GM19240 (cell line): ENCODE results near the gene CTSK.
"Not testable (repeated sequence)": the region's sequence is repeated elsewhere in the genome, so short reads cannot be mapped to it uniquely, and the experiment has no call there.

Source experiments
- DNase-seq: peaks from one replicate; pipeline ENCODE4 v3.0.0; 2011; ENCODE audit warnings: low spot score; ENCODE audit not compliant: insufficient read length

The CTSK gene

DNA sequence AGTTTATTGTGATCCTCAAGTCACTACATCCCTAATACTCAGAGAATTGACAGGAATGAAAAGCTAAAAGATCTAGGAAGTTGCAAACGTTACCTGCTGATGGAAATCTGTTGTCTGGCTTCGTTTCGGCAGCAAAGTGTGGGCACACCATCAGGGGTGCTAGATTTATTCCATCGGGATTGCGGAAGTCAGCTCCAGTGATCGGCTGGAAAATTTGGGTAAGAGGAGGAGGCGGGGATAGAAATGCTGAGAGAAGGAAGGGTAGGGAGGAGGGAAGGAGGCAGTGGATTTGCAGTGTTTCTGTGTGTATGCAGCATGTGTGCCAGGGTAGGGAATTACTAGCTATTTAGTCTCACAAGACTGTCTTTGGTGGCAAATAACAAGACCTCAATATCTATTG is at the start of gene CTSK:
TSS of gene CTSK (minus strand) at position 140 of the 400 bp plus-strand sequence. CDS start 1,455 bp downstream, outside the sequence.
- DNase-seq: no peak

DNA sequence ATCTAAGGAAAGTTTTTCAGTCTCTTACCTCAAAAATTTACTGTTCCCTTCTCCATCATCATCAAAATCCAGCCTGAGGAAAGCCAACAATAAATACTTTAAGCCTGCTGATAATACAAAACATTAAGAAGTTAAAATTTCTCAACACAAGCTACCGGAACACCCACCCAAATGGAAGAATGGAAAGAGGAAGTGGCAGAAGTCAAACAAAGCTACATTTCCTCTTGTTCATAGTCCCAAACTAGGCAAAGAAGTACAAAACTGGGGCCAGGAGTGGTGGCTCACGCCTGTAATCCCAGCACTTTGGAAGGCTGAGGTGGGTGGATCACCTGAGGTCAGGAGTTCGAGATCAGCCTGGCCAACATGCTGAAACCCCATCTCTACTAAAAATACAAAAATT is 44.7 kb upstream of the CTSK start:
- DNase-seq: not testable (repeated sequence)

DNA sequence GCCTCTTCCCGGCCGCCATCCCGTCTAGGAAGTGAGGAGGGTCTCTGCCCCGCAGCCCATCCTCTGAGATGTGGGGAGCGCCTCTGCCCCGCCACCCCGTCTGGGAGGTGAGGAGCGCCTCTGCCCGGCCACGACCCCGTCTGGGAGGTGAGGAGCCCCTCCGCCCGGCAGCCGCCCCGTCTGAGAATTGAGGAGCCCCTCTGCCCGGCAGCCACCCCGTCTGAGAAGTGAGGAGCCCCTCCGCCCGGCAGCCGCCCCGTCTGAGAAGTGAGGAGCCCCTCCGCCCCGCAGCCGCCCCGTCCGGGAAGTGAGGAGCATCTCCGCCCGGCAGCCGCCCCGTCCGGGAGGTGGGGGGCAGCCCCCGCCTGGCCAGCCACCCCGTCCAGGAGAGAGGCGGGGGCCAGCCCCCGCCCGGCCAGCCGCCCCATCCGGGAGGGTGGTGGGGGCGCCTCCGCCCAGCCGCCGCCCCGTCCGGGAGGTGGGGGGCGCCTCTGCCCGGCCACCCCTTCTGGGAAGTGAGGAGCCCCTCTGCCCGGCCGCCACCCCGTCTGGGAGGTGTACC is 42.8 kb upstream of the CTSK start:
- DNase-seq: not testable (repeated sequence)

DNA sequence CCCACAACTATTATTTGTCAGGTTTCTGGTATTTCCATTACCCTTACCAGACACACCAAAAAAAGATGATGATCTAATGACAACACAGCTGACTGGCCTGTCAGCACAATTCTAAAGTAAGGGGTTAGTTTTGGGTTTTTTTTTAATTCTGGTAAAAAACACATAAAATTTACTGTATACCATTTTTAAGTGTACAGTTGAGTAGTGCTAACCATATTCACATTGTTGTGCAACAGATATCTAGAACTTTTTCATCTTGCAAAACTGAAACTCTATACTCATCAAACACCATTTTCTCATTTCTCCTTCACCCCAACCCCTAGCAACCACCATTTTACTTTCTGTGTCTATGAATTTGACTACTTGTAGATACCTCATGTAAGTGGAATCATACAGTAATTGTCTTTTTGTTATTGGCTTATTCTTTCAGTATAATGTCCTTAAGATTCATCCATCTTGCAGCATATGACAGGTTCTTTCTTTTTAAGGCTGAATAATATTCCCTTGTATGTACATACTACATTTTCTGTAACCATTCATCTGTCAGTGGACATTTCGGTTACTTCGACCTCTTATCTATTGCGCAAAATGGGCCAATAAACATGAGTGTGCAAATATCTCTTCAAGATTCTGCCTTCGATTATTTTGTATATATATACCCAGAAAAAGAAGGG is 38.5 kb upstream of the CTSK start:
- DNase-seq: no peak

DNA sequence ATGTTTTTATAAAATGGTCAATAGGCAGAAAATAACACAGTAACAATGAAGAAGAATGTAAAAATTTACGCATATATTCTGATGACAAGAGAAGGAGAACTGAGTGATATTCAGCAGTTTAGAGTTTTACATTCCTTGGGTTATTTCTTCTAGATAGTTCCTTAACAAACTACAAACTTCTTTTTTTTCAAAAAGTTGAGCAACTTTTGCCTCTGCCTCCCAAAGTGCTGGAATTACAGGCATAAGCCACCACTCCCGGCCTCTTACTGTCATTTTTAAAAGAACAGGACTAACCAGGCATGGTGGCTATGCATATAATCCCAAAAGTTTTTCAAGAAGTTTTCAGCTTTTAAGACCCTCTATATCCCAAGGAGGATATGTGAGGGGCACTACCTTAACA is 35.4 kb upstream of the CTSK start:
- no peak for DNase-seq

DNA sequence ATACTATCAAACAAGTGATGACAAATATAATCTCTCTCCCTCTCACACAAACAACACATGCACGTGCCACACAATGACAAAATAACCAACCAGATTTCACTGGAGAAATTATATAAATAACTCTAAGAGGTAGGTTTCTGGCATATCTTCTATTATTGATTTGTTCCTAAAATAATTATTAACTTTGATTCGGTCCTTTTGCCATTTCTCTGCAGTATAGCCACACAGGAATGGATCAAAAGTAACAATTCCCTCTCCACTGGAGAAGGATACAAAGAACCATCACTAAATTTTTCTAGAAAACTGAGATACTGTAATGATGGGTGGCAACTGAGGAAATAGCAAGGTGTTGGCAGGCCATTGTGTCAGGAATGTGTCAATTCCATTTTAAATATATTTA is 34.9 kb upstream of the CTSK start:
- no peak for DNase-seq

DNA sequence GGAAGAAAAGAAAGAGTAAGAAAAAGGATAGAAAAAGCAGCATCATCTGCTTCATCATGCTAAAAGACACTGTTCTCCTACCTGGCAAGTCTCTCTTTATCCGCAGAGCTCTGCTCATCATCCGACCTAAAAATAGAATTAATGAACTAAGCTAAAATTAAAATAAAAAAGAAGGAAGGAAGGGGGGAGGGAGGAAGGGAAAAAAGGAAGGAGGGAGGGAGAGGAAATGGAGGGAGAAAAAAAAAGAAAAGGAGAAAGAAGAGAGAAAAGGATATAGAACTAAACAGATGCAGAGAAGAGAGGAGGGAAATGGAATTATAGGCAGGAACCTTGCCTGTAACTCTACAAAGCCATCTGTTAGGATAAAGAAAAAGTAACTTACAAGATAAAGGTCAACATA is 34.3 kb upstream of the CTSK start:
- DNase-seq: no peak

DNA sequence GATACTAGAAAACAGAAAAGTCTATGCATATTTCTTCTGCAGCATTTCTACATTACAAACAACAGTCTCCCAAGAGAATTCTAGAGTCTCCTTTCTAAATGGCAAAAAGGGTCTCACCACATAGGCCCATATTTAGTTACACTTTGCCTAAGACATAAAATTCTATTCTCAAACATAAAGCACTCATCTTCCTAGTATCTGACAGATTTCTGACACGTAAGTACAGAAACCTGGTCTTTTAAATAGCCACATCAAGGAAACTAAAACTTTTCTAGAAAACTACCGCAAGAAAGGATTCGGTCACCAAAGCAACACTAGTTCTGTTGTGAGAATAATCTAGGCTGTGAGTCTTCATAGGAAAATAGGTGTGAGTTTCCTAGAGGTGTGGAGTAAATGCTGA is 33.6 kb upstream of the CTSK start:
- peak; percentile 6 for DNase-seq

DNA sequence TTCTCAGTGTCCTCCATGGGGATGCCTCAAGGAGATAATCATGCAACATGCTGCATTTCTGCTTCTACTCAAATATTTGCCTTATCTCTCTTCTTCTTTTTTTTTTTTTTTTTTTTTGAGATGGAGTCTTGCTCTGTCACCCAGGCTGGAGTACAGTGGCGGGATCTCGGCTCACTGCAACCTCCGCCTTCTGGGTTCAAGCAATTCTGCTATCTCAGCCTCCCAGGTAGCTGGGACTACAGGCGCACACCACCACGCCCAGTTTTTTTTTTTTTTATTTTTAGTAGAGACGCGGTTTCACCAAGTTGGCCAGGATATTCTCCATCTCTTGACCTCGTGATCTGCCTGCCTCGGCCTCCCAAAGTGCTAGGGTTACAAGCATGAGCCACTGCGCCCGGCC is 32.8 kb upstream of the CTSK start:
- DNase-seq: not testable (repeated sequence)

DNA sequence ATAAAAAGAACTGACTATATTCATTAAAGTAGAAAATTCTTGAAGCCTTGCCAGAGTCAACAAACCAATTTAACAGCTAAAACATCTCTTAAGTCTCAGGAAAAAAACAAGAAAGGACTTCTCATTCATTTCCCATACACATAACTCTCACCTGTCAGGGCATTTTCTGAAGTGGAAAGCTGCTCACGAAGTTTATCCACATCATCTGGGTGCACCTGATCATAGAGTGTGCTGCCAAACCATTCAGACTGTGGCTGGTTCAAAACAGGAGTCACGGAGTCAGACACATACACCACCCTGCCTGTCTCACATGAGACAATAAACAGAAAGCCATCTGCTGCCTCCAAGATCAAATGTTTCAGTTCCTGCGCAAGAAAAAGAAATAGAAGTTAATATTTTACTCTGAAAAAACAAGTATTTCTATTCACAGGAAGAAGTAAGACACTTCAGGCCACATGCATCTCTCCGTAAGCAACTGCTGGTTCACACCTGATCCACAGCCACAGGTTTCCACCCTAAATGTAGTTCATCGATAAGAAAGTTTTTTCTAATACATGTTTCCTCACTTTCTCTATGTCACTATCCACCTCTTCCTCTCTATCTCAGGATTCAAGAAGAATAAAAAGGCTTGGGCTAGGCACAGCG is 28.2 kb upstream of the CTSK start:
- DNase-seq: no peak

DNA sequence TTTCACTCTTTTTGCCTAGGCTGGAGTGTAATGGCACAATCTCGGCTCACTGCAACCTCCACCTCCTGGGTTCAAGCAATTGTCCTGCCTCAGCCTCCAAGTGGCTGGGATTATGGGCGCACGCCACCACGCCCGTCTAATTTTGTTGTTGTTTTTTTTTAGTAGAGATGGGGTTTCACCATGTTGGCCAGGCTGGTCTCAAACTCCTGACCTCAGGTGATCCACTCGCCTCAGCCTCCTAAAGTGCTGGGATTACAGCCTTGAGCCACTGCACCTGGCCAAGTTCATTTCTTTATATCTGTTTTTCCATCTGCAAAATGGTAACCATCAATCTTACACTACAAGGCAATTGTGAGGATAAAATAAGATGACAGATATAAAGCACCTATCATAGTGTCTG is 25.9 kb upstream of the CTSK start:
- not testable (repeated sequence) for DNase-seq

DNA sequence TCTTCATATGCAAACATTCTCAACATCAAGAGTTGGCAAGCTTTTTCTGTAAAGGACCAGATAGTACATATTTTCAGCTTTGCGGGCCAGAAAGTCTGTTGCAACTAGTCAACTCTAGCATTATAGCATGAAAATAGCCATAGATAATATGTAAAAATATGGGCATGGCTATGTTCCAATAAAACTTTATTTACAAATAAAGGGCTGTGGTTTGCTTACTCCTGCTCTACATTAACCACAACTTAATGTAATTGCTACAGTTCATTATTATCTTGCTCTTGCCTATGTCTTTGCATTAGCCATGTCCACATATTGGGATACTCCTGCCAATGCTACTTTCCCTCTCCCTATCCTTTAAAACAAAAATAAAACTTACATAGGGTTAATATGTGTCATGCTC is 24.5 kb upstream of the CTSK start:
- no peak for DNase-seq

DNA sequence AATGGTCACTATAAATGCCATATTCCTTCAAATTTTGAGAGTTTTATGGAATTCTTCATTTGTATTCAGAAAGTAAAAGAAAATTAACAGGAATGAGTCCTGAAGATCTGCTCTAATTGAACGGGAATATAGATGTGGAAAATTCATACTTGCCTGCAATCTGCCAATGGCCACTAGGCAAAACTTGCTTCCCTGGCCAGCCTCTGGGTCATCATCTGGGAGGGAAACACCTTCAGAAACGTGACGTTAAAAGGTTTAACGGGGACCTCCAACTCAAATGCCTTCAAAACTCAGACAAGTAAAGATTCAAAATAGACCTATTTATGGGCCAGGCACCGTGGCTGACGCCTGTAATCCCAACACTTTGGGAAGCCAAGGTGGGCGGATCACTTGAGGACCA is 21.7 kb upstream of the CTSK start:
- no peak for DNase-seq

DNA sequence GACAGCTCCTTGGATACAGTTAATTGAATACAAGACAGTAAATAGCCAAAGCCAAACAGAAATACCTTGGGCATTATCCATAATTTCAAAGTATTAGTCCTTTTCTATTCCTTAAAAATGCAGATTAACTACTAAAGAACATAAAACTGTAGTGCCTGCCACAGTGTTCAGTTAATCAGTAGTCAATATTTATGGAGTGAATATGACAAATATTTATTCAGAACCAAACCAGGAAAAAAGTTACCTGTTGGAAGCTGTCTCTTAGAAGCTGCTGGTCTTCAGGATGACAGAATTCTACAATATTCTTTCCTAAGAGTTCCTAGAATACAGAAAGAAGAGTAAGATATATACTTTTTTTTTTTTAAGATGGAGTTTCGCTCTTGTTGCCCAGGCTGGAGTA is 18.2 kb upstream of the CTSK start:
- no peak for DNase-seq

DNA sequence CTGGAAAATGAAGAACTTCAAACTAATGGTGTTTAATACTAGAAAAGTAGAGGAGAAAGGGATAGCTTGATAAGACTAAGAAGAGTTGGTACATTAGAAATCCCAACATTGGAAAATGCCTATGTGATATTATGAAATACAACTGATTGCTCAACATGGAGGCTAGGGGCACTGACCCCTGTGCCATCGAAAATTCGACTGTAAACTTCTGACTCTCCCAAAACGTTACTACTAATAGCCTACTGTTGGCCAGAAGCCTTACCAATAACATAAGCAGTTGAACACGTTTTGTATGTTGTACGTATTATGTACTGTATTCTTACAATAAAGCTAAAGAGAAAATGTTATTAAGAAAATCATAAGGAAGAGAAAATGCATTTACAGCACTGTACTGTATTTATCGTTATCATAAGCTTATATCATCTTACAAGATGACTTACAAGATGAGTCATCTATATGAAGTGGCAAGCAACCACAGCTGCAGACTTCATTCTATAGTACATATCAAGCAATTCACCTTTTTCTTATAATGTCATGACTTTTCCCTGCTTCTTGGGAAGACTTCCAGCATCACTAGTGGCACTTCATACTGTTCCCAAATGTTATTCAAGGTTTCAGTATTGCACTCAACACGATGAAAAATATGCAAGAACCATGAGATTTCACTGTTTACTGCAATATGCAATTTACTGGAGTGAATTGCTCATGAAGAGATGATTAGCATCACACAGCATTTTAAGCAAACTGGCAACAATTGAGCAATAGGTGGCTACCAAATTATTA is 12.9 kb upstream of the CTSK start:
- no peak for DNase-seq

DNA sequence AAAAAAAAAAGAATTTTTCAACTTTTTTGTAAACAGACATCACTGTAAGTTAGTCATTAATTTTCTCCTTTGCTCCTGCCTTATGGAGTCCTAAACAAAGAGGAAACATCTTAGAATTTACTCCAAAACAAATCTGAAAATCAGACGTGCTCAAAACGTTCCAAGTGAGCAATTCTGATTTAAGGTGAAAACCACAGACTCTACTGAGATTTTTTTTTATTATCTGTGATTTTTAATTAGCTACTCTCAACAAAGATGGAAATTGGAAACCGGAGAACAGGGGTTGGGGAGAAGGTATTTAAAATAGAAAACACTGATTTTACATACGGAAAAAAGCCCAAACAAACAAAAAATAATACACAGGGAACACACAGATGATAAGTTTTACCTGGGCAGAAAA is 7.8 kb upstream of the CTSK start:
- no peak for DNase-seq

DNA sequence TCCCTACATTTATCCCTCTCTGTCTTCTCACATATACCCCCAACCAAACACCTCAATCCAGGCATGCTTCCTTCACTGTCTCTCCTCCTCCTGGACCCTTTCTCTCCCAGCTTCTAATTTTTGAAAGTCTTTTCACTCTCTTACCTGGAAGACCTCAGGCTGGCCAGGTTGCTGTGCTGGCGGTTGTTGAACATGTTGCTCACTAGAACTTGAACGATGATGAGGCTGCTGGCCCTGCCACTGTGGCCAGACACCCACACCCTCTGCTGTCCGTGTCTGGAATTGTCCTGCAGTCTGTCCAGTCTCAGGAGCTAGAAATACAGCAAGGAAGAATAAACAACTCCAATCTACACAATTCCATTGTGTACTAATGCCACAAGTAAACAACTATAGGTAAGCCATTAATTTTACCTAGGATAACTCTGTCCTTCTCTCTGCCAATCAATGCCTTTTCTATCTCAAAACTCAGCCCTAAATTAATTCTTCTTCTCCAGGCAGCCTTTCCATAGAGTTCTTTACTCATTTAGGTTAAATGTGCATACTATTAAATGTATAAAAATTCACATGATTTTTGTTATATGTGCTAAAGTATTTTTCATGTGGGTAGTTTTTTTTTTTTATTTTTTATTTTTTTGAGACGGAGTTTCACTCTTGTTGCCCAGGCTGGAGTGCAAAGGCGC is 5.1 kb upstream of the CTSK start:
- DNase-seq: no peak

DNA sequence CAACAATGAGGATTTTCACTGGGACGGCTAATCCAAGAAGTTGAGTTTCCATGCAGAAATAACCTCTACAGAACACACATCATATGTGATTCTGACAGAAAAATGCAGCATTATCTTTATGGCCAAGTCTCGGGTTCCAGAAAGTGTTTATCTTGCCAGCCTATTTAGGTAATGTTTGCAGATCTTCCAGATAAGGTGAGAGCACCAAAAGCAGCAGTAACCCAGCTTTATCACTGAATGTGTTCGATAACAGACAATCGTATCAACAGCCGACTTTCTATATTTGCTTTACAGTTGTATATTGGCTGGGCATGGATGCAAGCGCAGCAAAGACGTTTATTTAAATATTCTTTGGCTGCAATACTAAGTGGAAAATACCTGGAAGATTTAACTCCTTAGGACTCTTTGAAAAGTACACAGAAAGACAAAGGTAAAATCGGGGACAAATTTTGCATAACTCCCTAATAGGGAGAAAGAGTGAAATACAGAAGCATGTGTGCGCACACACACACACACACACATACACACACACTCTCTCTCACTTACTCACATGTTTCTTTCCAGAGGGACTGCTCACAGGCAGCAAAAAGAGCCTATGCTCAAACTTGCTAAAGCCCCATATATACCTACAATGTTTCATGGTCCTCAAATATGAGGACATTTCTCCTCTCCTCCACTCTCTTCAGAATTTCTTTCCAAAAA is 3.0 kb upstream of the CTSK start:
- no peak for DNase-seq

DNA sequence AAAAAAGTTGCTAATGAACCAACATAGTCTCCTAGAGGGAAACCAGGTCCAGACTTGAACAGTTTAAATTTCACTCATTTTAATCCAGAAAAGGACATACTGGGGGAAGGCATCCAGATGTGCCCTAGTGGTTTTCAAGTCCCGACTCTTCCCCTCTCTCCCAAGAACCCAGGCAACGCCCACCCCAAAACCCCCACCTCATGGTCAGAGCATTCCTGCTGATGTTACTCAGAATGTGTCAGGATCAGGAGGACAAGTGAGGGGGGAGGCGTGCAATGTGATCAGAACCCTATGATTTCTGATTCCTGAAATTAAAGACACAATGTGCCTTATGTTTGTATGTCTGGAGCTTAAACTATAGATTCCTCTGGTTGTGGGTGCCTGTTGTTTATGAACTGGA is 1.6 kb upstream of the CTSK start:
- no peak for DNase-seq

DNA sequence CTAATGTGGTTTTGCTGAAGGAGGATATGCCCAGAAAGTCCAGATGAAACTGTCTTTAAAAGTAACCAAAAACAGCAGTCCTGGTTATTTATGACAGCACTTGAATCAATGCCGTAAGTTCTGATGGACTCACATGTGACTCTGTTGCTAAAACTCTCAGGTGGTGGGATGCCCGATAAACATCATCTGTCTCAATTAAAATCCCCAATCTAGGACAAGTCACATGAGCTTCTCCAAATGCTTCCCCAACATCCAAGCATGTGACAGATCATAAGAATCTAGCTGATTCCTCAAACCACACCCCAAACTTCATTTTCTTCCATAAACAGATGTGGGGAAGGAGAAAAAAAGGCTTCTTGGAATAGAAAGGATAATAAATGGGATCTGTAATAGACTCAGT is 786 bp upstream of the CTSK start:
- no peak for DNase-seq
